Gastrocnemius medialis (tissue), 4 donors: ENCODE data around the gene TENT5A. TPM values are rescaled to one million over a fixed set of nuclear protein-coding genes. Genes with fewer than 3 reads are reported as not detected.
"Not testable (repeated sequence)": the region's sequence is repeated elsewhere in the genome, so short reads cannot be mapped to it uniquely, and the experiment has no call there.

Experiments
- ATAC-seq, 2 donors: fragments of 150-250 bp; one replicate each; pipeline ENCODE4 v1.9.1; 2016
- DNase-seq, 2 donors: peaks; one replicate each; pipeline ENCODE4 v3.0.0-alpha.2; 2019
- H3K27ac ChIP-seq, 4 donors: fragments of 200-600 bp; sonication (generic); 1 replicate in 1 of 4; 2 replicates in 3 of 4; pipeline ENCODE4 v1.5.1; 2016 to 2018; ENCODE audit warnings: mild to moderate bottlenecking in 2 of 4, moderate library complexity in 1 of 4
- H3K27me3 ChIP-seq, 3 donors: fragments of 200-600 bp; sonication (generic) in 2 of 3; 1 replicate in 1 of 3; 2 replicates in 2 of 3; pipeline versions ENCODE4 v1.5.1 to v1.6.0; 2016 to 2019; ENCODE audit warnings: mild to moderate bottlenecking in 1 of 3, moderate library complexity in 1 of 3
- H3K36me3 ChIP-seq, 2 donors: fragments of 200-600 bp; sonication (generic) in 1 of 2; one replicate each; pipeline ENCODE4 v1.5.1; 2017 to 2018
- H3K4me1 ChIP-seq, 2 donors: fragments of 200-600 bp; sonication (generic) in 1 of 2; one replicate each; pipeline ENCODE4 v1.5.1; 2016 to 2017; ENCODE audit warnings: mild to moderate bottlenecking in 2 of 2
- H3K4me3 ChIP-seq, 4 donors: fragments of 200-600 bp; sonication (generic) in 3 of 4; 1 replicate in 1 of 4; 2 replicates in 3 of 4; pipeline ENCODE4 v1.5.1; 2016 to 2019; ENCODE audit warnings: mild to moderate bottlenecking in 2 of 4
- H3K9me3 ChIP-seq, 3 donors: fragments of 200-600 bp; sonication (generic) in 2 of 3; 1 replicate in 1 of 3; 2 replicates in 2 of 3; pipeline ENCODE4 v1.5.1; 2016 to 2019
- POLR2A ChIP-seq, 2 donors: fragments of 450-650 bp; IDR thresholded peaks; one replicate each; pipeline ENCODE4 v1.6.1; 2017; ENCODE audit warnings: antibody characterized with exemption in 2 of 2, mild to moderate bottlenecking in 2 of 2, moderate library complexity in 2 of 2
- in situ Hi-C, 4 donors: fragments of 200-750 bp; cut with MboI; loops; one replicate each; pipeline versions ENCODE4 v1.15.0 to v1.8.0; 2017; ENCODE audit warnings: low sequenced_read_pairs in 4 of 4
- intact Hi-C: fragments of 100-400 bp; cut with DNase I; formaldehyde crosslinking; loops from one replicate; pipeline ENCODE4 v1.15.1; 2023; ENCODE audit warnings: low total_unique reads
- total RNA-seq, 4 donors: library from RNA; depleted of rRNA; stranded (reverse); fragments of >200 nt; gene quantifications; one replicate each; pipeline versions ENCODE4 v1.1.0 to v1.2.3, GENCODE V29; 2016
- TF ChIP-seq, protein P1 (sequence below), 5 experiments: fragments of 450-650 bp in 3 of 5; fragments of 200-600 bp in 2 of 5; sonication (generic) in 2 of 5; IDR thresholded peaks in 4 of 5; conservative IDR thresholded peaks in 1 of 5; 1 replicate in 4 of 5; 2 replicates in 1 of 5; pipeline ENCODE4 v1.5.1; 2016 to 2019; ENCODE audit warnings: antibody characterized with exemption in 5 of 5, mild to moderate bottlenecking in 3 of 5, moderate library complexity in 3 of 5

TENT5A gene
- total RNA-seq, 4 donors from 2014 or later = 2.4 to 3.1 (median 2.8) TPM

- Histone ChIP-seq H3K9me3 (no peaks in the 10 kb centered on the region), H3K36me3 (no peaks in the 10 kb centered on the region), H3K27me3 (no peaks in the 10 kb centered on the region), H3K4me3 (no peak overlapping the region), H3K4me1 (peaks cover 0 to 4% of the 10 kb centered on the region in 2 donors), H3K27ac (no peak overlapping the region)
- TF ChIP-seq POLR2A (IDR thresholded peaks at IDR 0.05) = no peak
- TF ChIP-seq, protein P1, sequence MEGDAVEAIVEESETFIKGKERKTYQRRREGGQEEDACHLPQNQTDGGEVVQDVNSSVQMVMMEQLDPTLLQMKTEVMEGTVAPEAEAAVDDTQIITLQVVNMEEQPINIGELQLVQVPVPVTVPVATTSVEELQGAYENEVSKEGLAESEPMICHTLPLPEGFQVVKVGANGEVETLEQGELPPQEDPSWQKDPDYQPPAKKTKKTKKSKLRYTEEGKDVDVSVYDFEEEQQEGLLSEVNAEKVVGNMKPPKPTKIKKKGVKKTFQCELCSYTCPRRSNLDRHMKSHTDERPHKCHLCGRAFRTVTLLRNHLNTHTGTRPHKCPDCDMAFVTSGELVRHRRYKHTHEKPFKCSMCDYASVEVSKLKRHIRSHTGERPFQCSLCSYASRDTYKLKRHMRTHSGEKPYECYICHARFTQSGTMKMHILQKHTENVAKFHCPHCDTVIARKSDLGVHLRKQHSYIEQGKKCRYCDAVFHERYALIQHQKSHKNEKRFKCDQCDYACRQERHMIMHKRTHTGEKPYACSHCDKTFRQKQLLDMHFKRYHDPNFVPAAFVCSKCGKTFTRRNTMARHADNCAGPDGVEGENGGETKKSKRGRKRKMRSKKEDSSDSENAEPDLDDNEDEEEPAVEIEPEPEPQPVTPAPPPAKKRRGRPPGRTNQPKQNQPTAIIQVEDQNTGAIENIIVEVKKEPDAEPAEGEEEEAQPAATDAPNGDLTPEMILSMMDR (IDR thresholded peaks at IDR 0.05 in 4 of 5, conservative IDR thresholded peaks at IDR 0.05 in 1 of 5) = no peak
- intact Hi-C loops (no loop called here), in situ Hi-C loops (no loop called here)
- ATAC-seq (no peak), DNase-seq (no peak)
Observed at GRCh38 chr6:81786150-81786549, 33.7 kb upstream of the TENT5A start.

DNA sequence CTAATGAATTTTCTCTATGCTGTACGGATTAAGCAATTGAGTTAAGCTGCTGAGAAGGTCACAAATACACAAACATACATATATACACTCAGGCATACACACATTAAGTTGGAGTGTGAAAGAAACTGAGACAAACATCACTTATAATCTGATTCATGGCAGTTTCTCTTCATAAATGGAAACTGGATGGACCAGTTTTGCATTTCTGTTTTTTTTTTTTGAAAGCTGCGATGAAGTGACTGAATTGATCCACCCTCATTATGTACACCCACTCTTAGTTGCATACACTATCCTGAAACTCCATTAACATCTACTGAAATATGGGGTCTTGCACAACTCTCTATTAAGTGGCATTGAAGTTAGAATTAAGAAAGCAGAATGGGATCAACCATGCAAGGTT, 32.9 kb upstream of the TENT5A start:
- Histone ChIP-seq H3K4me1 (peaks cover 0 to 4% of the 10 kb centered on the region in 2 donors), H3K4me3 (no peak overlapping the region), H3K27ac (no peak overlapping the region), H3K27me3 (no peaks in the 10 kb centered on the region), H3K36me3 (no peaks in the 10 kb centered on the region), H3K9me3 (no peaks in the 10 kb centered on the region)
- intact Hi-C loops (no loop called here), in situ Hi-C loops (no loop called here)
- DNase-seq (no peak), ATAC-seq (no peak)
- TF ChIP-seq, protein P1 (IDR thresholded peaks at IDR 0.05 in 4 of 5, conservative IDR thresholded peaks at IDR 0.05 in 1 of 5) = no peak
- no peak for TF ChIP-seq POLR2A (IDR thresholded peaks at IDR 0.05)

- intact Hi-C loops (no loop called here), in situ Hi-C loops (no loop called here)
- peaks cover 0 to 4% of the 10 kb centered on the region in 2 donors for H3K4me1 ChIP-seq
- H3K36me3 ChIP-seq = no peaks in the 10 kb centered on the region
- H3K27me3 ChIP-seq = no peaks in the 10 kb centered on the region
- no peak overlapping the region for H3K27ac ChIP-seq
- H3K4me3 ChIP-seq = no peak overlapping the region
- ATAC-seq (no peak), DNase-seq (no peak)
- no peaks in the 10 kb centered on the region for H3K9me3 ChIP-seq
- no peak for TF ChIP-seq POLR2A (IDR thresholded peaks at IDR 0.05)
- TF ChIP-seq, protein P1 (IDR thresholded peaks at IDR 0.05 in 4 of 5, conservative IDR thresholded peaks at IDR 0.05 in 1 of 5) = no peak
Observed at GRCh38 chr6:81783893-81784292, 31.4 kb upstream of the TENT5A start.

DNA sequence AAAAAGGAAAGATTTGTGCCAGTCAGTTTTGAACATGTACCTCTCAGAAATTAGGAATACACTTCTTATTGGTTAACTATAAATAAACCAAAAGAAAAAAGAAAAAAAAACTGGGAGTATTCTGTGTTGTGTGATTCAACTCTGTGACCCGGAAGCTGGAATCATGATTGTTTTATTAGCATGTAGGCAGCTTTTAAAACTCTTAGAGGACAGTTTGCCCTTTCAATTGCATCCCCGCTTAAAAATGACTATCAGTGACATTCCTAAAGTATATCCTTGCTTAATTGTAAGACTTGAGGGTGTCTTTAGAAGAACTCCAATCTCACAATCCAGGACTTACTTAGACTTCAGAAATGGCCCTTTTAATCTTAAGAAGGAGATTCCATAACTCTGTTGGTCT, 29.1 kb upstream of the TENT5A start:
- Histone ChIP-seq H3K27me3 (no peaks in the 10 kb centered on the region), H3K4me1 (no peaks in the 10 kb centered on the region), H3K27ac (no peak overlapping the region), H3K4me3 (no peak overlapping the region), H3K9me3 (no peaks in the 10 kb centered on the region), H3K36me3 (no peaks in the 10 kb centered on the region)
- ATAC-seq (no peak), DNase-seq (no peak)
- TF ChIP-seq, protein P1 (IDR thresholded peaks at IDR 0.05 in 4 of 5, conservative IDR thresholded peaks at IDR 0.05 in 1 of 5) = no peak
- no peak for TF ChIP-seq POLR2A (IDR thresholded peaks at IDR 0.05)
- intact Hi-C loops (no loop called here), in situ Hi-C loops (no loop called here)

- Histone ChIP-seq H3K4me3 (no peak overlapping the region), H3K36me3 (no peaks in the 10 kb centered on the region), H3K9me3 (no peaks in the 10 kb centered on the region), H3K27ac (no peak overlapping the region), H3K27me3 (no peaks in the 10 kb centered on the region), H3K4me1 (no peaks in the 10 kb centered on the region)
- in situ Hi-C loops = no loop called here
- TF ChIP-seq, protein P1 (IDR thresholded peaks at IDR 0.05 in 4 of 5, conservative IDR thresholded peaks at IDR 0.05 in 1 of 5) = no peak
- TF ChIP-seq POLR2A (IDR thresholded peaks at IDR 0.05) = no peak
- intact Hi-C loops = no loop called here
- no peak for ATAC-seq
- no peak for DNase-seq
Observed at GRCh38 chr6:81777586-81778268, 25.2 kb upstream of the TENT5A start.

- H3K4me1 ChIP-seq, DNase-seq, H3K27ac ChIP-seq, ATAC-seq, in situ Hi-C loops, intact Hi-C loops, H3K27me3 ChIP-seq, H3K4me3 ChIP-seq, H3K36me3 ChIP-seq, H3K9me3 ChIP-seq: not testable (repeated sequence)
Observed at GRCh38 chr6:81776219-81776618, 23.7 kb upstream of the TENT5A start.
